ENCODE measurements around the gene TMPRSS3. TPM values are rescaled to one million over a fixed set of nuclear protein-coding genes. Genes with fewer than 3 reads are reported as not detected.

Gene TMPRSS3
- total and polyA plus RNA-seq, 2 of the 13 experiments (the other 11 are each of a cell fraction or from before 2014, with no cell fraction given) = 2.8 to 16.9 TPM

- TF ChIP-seq ZNF407 (CRISPR knock-in tag; IDR thresholded peaks at IDR 0.05; ENCODE audit: not compliant biosample characterization) (no peak), SNAPC2 (CRISPR knock-in tag; IDR thresholded peaks at IDR 0.05) (no peak), MXI1 (IDR thresholded peaks at IDR 0.05; ENCODE audit: borderline replicate concordance, low read depth, low read length) (no peak), ZXDC (CRISPR knock-in tag; IDR thresholded peaks at IDR 0.05) (no peak), ZNF382 (CRISPR knock-in tag; IDR thresholded peaks at IDR 0.05; ENCODE audit: borderline replicate concordance) (no peak), FUBP1 (CRISPR knock-in tag; IDR thresholded peaks at IDR 0.05; ENCODE audit: borderline replicate concordance) (no peak), ZBTB26 (CRISPR knock-in tag; IDR thresholded peaks at IDR 0.05; ENCODE audit: borderline replicate concordance) (no peak), MED1 (CRISPR knock-in tag; IDR thresholded peaks at IDR 0.05) (no peak), ARID3A (IDR thresholded peaks at IDR 0.05; ENCODE audit: low read depth, low read length) (no peak)
- TF ChIP-seq, protein P1, sequence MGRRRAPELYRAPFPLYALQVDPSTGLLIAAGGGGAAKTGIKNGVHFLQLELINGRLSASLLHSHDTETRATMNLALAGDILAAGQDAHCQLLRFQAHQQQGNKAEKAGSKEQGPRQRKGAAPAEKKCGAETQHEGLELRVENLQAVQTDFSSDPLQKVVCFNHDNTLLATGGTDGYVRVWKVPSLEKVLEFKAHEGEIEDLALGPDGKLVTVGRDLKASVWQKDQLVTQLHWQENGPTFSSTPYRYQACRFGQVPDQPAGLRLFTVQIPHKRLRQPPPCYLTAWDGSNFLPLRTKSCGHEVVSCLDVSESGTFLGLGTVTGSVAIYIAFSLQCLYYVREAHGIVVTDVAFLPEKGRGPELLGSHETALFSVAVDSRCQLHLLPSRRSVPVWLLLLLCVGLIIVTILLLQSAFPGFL (CRISPR knock-in tag; IDR thresholded peaks at IDR 0.05) = no peak
Observed at GRCh38 chr21:42414553-42414927, 18.7 kb upstream of the TMPRSS3 start (continued).

Measured in HepG2 (cell line).